Activated T-cell treated with anti-CD3 and anti-CD28 coated beads for 1 hour (primary cell): ENCODE results near the gene MORN5.

Experiments used
- DNase-seq: peaks from one replicate; pipeline ENCODE4 v3.0.0-alpha.2; 2020; ENCODE audit warnings: low read depth

The MORN5 gene

DNA sequence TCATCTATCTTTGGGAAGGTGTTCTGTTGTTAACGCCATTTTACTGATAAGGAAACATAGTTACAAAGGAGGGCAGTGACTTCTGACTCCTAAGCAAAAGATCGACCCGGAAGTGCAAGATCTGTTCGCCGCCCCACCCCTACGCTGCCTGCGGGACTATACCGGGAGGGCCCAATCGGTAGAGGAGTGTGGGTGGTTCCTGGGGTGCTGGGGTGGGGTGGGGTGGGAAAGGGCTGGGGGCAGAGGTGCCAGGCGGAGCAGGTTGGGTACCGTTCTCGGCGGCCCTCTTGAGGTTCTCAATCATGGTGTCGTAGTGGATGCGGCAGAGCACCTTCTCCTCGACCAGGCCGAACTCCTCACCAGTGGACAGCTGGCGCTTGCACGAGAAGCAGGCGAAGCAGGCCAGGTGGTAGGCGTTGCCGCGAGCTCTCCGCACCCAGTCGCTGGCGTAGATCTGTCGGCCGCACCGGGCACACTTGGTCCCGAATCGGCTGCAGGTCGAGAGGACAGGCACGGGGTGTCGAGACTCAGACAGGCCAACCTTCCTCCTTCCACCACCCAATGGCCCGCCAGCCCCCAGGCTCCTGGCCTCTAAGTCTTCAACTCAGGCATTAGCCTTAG, 57.2 kb downstream of the MORN5 start:
- no peak for DNase-seq

GRCh38 chr9:122217640-122218039, 57.9 kb downstream of the MORN5 start:
- no peak for DNase-seq

- no peak for DNase-seq
Measured at GRCh38 chr9:122218071-122218934, 58.6 kb downstream of the MORN5 start.

DNA sequence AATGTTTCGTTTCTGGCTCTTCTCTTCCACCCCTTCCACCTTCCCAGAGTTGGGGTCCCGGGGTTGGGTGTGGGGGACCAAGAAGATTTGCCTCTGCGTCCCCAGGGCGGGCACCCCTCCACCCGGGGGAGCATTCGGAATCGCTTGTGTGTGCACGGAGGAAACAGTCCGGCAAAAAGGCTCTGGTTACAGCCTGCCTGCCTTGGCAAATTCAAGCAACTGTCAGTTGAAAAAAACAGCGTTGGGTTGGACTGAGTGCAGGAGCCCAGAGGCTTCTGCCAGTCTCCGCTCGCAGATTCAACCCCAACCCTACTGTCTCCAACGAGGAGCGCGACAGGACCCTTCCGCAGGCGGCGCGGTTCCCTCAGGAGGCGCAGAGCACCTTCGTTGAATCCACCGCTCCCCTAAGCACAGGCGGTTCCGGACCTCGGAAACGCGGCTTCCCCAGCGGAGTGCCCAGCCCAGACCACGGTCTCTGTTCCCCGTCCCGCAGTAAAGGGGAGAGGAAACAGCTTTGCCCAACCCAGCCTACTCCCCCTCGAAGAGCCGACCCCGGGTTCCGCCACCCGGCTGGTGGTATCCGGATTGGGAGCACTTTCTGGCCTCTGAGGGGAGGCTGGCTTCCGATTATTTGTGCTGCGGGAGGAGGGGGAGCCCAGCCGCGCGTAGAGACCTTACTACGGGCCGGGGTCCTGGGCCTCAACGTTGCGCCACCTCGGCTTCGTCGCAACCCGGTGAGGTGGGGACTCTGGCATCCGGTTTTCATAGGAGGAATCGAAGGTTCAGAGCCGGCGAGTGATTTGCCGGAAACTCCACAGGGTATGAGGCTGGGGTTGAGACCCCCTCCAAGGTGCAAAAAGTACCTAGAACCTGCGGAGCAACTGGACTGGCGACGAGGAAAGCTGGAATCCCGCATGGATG, 59.5 kb downstream of the MORN5 start:
- no peak for DNase-seq

DNA sequence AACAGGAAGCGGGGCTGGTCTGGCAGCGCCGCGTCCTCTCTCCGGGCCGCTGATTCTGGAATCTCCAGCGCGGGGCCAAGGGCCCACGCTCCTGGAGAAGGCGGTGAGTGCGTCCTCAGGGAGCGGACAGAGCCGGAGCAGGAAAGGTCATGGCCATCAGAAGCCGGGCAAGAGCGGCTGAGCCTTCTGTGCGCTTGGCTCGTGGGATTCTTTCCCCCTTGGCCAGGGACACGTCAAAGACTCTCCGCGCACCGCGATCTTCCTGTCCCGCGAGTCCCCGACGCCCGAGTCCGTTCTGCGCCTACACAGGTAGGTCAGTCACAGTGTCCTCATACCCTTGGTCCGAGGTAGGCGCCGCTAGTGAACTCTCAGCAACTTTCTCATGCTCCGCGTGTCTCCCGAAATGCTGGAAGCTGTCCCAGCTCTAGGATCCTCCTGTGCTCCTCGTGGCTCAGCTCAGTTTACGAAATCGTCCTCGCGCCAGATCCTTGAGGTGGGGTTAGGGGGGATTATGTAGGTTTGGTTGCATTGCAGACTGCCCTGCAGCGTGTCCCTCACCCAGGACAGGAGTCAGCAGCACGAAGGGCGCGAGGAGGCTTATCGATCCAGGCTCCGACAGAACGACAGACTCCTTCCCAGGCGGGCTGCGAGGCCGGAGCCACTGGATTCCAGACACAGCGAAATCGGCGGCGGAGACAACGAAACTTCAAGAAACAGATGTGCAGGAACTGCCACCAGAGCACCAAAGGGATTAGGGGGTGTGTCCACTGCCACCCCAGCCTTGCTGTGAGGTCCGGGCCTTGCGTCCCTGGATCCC, 60.4 kb downstream of the MORN5 start:
- no peak for DNase-seq

DNA sequence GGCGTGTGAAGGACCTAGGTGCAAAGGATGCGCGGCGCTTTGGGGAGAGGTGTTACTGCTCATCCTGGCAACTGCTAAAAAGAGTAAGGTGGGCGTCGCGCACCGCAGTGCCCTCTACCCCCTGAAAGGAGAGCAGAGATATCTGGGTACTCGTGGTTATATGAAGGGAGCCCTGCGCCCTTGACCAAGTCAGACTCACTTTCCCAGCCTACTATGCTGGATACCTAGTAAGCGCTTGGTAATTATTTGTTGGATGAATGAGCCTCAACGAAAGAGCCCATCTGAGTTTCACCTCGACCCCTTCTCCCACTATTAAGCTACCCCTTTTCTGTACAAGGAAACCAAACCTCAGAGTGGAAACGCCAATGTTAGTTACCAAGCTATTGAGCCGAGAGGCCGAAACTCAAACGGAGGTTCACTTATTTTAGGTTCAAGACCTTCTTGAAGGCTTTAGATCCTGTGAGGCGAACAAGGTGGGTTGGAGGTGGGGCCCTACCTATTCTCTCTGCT, 61.0 kb downstream of the MORN5 start:
- DNase-seq, result no peak

- DNase-seq, result no peak
Measured at GRCh38 chr9:122221183-122221811, 61.6 kb downstream of the MORN5 start.

DNA sequence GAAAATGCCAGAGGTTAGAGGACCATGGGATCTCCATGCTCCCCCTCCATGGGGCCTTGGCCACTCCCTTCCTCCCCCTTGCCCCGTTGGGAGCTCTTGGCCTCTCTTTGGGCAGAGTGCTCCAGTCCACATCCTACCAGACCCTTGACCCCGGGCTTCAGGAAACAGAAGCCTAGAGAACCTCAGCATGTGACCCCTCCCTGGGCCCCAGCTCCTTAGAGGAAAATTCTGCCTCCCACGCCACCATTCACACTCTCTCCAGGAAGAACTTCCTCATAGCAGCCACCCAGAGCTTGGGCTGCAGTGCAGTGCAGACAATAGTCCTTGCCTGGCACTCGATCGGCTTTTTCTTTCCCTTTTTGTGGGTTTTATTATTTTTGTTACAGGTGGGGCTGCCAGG, 63.1 kb downstream of the MORN5 start:
- no peak for DNase-seq

DNA sequence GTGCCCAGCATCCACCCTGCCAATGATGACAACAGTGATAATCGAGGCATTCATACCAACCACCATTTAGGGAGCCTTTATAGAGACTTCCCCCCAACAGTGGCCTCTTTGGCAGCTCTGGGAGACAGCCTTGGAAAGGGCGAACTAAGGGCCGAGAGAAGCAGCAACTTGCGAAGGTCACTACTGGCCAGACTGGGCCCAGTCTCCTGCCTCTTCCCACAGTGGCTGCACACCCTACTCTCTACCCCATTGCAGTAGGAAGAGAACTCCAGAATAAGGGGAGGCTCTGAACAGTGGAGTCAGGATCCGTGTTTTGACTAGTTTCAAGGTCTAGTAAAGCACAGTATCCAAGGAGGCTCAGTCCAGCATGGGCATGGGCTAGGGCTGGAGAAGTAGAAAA, 63.7 kb downstream of the MORN5 start:
- DNase-seq, result no peak

DNA sequence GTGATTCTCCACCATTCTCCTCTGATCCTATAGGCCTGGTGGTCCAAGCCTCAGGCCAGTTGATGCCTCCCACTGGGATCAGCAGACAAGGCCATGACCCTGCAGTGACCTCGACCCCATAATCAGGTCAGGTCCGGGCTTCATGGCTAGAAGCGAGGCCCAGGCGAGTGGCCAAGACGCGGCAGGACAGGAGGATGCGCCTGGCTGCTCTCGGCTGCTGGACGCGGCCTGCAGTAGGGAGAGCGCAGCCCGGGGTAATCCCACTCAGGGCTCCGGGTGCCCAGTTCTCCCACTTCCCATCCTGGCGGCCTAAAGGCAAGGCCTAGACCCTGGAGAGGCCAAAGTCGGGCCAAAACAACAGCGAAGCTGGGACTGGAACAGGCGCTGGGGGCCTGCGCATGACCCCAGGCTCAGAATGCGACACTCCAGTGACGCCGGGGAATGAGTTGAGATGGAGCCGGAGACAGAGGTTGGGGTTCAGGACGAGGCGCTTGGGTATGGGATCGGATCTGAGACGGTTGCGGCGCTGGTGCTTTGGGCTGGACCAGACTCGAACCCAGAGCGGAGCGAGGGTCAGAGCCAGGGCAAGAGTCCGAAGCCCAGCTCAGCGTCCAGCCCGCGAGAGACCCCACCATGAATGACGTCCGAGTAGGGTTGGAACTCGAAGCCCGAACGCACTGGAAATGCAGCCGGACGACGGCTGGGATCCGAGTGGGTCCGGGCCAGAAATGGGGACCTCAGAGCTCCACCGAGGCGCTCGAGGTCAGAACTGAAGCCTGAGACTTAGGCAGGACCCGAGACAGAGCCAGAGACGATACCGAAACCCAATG, 65.8 kb downstream of the MORN5 start:
- DNase-seq, result no peak

- no peak for DNase-seq
Measured at GRCh38 chr9:122226142-122226757, 66.5 kb downstream of the MORN5 start.

DNA sequence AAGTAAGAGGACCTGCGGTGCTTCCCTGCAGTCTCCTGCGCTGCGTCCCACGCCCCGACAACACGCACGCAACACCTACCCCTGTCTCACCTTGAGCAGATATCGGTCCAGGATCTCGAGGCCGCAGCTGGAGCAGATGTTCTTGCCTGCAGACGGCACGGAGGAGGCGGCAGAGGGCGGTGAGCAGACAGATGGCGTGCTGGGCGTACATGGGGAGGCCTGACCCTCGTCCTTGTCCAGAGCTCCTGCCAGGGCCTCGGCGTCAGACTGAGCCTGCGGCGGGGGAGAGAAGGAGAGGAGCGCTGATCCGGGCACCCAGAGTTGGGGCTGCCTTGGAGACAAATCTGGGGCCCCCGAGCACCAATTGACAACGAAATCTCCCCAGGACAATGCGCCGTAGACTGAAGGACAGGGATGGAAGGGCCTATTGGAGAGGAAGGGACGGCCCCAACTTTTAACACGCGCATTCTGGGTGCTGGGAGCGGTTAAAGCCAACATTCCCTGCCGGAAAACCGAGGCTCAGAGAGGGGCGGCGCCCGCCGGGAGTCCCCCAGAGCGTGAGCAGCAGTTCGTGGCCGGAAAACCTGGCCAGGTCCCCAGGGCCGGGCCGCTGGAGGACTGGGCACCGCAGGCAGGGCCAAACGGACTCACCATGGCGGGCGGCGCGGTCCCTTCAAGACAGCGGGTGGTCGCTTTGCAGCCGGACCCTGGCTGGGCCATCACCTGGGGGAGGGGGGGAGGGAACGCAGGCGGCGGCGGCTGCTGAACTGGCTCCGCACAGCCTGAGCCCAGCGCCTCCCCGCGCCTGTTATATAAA, 67.3 kb downstream of the MORN5 start:
- no peak for DNase-seq

DNA sequence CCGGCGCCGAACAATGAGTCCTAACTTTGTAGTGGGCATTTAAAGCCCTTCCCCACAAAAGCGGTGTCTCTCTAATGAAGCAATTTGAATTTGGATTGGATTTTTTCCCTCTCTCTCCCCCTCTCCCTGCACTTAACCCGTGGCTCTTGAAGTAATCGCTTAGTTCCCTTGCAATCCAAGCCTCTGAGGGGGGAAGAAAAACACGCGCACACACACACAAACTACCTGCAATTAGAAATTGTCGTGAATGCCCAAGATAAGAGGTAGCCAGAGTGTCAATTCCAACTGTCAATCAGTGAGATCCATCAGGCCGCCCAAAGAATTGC, 67.8 kb downstream of the MORN5 start:
- DNase-seq, result no peak

GRCh38 chr9:122228191-122228567, 68.5 kb downstream of the MORN5 start:
- DNase-seq, result no peak

- DNase-seq, result no peak
Measured at GRCh38 chr9:122228568-122229484, 69.1 kb downstream of the MORN5 start, which contains the start of gene LHX6. Gene LHX6 (minus strand): TSS chr9:122228957. CDS start chr9:122228740, 217 bp downstream.

DNA sequence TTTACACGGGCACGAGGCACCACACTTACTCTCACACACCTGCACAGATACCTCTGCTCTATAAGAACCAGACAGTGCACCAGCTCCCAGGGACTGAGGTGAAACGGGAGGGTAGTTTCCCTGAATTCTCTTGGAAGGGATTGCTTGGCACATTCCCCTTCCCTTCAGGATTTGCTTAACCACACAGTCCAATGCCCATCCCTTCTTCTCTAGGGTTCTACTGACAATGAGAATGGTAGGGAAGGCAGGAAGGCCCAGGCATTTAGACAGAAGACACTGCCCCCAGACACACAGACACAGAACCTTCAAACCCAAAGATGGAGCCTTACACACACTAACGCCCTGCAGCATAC, 69.8 kb downstream of the MORN5 start:
- DNase-seq, result no peak

DNA sequence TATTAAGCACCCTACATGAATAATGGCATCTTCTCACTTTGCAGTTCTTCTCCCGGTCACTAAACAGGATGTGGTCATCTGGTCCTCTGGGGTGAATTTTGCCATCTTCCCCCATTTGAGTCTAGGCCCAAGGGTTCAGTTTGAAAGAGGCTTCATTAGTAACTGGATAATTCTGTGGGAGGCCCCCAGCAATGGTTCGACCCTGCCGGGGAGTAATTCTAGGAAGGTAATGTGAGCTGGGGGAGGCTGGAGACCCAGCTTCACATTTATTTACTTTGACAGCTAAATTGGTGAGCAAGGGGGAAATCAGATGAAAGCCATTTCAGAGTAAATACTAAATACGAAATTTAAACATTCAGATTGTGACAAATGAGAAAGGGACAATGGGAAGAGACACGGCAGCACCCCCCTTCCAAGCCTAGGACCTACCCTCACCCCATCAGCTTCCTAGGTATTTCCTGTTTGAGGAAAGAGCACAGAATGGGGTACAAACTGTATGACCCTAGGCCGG, 73.1 kb downstream of the MORN5 start:
- no peak for DNase-seq
